ENCODE results near the gene CLRN1. TPM values are rescaled to one million over a fixed set of nuclear protein-coding genes. Genes with fewer than 3 reads are reported as not detected.
"Not testable (repeated sequence)": the region's sequence is repeated elsewhere in the genome, so short reads cannot be mapped to it uniquely, and the experiment has no call there.

The CLRN1 gene
- total RNA-seq, 1 donor from 2014 or later: not detected

- no peak for DNase-seq (ENCODE audit: low spot score, unreplicated experiment)
- no peaks in the 10 kb centered on the region for H3K27me3 Mint-ChIP-seq
- H3K4me3 Mint-ChIP-seq (ENCODE audit: low read depth): no peak overlapping the region
- peaks cover 4% of the 10 kb centered on the region for H3K9me3 Mint-ChIP-seq (ENCODE audit: low read depth)
- TF ChIP-seq CTCF (IDR thresholded peaks at IDR 0.05; ENCODE audit: unreplicated experiment): no peak
- no peaks in the 10 kb centered on the region for H3K4me1 Mint-ChIP-seq (ENCODE audit: low read depth)
- no peak overlapping the region for H3K27ac Mint-ChIP-seq
- no peaks in the 10 kb centered on the region for H3K36me3 Mint-ChIP-seq (ENCODE audit: insufficient read depth)
Observed at GRCh38 chr3:150995510-150995909, 23.0 kb upstream of the CLRN1 start.

- Mint-ChIP-seq H3K9me3 (ENCODE audit: low read depth) (peaks cover 4% of the 10 kb centered on the region), H3K4me1 (ENCODE audit: low read depth) (no peaks in the 10 kb centered on the region), H3K27ac (no peak overlapping the region), H3K36me3 (ENCODE audit: insufficient read depth) (no peaks in the 10 kb centered on the region), H3K4me3 (ENCODE audit: low read depth) (no peak overlapping the region), H3K27me3 (no peaks in the 10 kb centered on the region)
- DNase-seq (ENCODE audit: low spot score, unreplicated experiment): no peak
- TF ChIP-seq CTCF (IDR thresholded peaks at IDR 0.05; ENCODE audit: unreplicated experiment): no peak
Observed at GRCh38 chr3:150989208-150989607, 16.7 kb upstream of the CLRN1 start.

- not testable (repeated sequence) for H3K9me3 Mint-ChIP-seq (ENCODE audit: low read depth)
Observed at GRCh38 chr3:150988395-150988794, 15.9 kb upstream of the CLRN1 start.

GRCh38 chr3:150985711-150986110 lies 13.2 kb upstream of the CLRN1 start:
- Mint-ChIP-seq H3K27ac (no peak overlapping the region), H3K36me3 (ENCODE audit: insufficient read depth) (no peaks in the 10 kb centered on the region), H3K9me3 (ENCODE audit: low read depth) (peaks cover 3% of the 10 kb centered on the region), H3K4me1 (ENCODE audit: low read depth) (no peaks in the 10 kb centered on the region), H3K27me3 (no peaks in the 10 kb centered on the region), H3K4me3 (ENCODE audit: low read depth) (no peak overlapping the region)
- TF ChIP-seq CTCF (IDR thresholded peaks at IDR 0.05; ENCODE audit: unreplicated experiment): no peak
- DNase-seq (ENCODE audit: low spot score, unreplicated experiment): no peak

More at GRCh38 chr3:150988395-150988794, 15.9 kb upstream of the CLRN1 start:
- not testable (repeated sequence) for DNase-seq (ENCODE audit: low spot score, unreplicated experiment); H3K4me3 Mint-ChIP-seq (ENCODE audit: low read depth); H3K27ac Mint-ChIP-seq; H3K4me1 Mint-ChIP-seq (ENCODE audit: low read depth); H3K27me3 Mint-ChIP-seq; H3K36me3 Mint-ChIP-seq (ENCODE audit: insufficient read depth)

GRCh38 chr3:150984066-150984465 lies 11.5 kb upstream of the CLRN1 start:
- DNase-seq (ENCODE audit: low spot score, unreplicated experiment): no peak
- H3K36me3 Mint-ChIP-seq (ENCODE audit: insufficient read depth): no peaks in the 10 kb centered on the region
- peaks cover 3% of the 10 kb centered on the region for H3K9me3 Mint-ChIP-seq (ENCODE audit: low read depth)
- no peak for TF ChIP-seq CTCF (IDR thresholded peaks at IDR 0.05; ENCODE audit: unreplicated experiment)
- H3K4me1 Mint-ChIP-seq (ENCODE audit: low read depth): no peaks in the 10 kb centered on the region
- H3K4me3 Mint-ChIP-seq (ENCODE audit: low read depth): no peak overlapping the region
- H3K27ac Mint-ChIP-seq: no peak overlapping the region
- H3K27me3 Mint-ChIP-seq: no peaks in the 10 kb centered on the region

GRCh38 chr3:150978566-150979148 lies 6.1 kb upstream of the CLRN1 start:
- DNase-seq (ENCODE audit: low spot score, unreplicated experiment): no peak
- H3K27ac Mint-ChIP-seq: no peak overlapping the region
- H3K27me3 Mint-ChIP-seq: no peaks in the 10 kb centered on the region
- no peaks in the 10 kb centered on the region for H3K4me1 Mint-ChIP-seq (ENCODE audit: low read depth)
- TF ChIP-seq CTCF (IDR thresholded peaks at IDR 0.05; ENCODE audit: unreplicated experiment): no peak
- no peaks in the 10 kb centered on the region for H3K36me3 Mint-ChIP-seq (ENCODE audit: insufficient read depth)
- no peaks in the 10 kb centered on the region for H3K9me3 Mint-ChIP-seq (ENCODE audit: low read depth)
- no peak overlapping the region for H3K4me3 Mint-ChIP-seq (ENCODE audit: low read depth)
